ENCODE data around the gene WDCP.

DNA sequence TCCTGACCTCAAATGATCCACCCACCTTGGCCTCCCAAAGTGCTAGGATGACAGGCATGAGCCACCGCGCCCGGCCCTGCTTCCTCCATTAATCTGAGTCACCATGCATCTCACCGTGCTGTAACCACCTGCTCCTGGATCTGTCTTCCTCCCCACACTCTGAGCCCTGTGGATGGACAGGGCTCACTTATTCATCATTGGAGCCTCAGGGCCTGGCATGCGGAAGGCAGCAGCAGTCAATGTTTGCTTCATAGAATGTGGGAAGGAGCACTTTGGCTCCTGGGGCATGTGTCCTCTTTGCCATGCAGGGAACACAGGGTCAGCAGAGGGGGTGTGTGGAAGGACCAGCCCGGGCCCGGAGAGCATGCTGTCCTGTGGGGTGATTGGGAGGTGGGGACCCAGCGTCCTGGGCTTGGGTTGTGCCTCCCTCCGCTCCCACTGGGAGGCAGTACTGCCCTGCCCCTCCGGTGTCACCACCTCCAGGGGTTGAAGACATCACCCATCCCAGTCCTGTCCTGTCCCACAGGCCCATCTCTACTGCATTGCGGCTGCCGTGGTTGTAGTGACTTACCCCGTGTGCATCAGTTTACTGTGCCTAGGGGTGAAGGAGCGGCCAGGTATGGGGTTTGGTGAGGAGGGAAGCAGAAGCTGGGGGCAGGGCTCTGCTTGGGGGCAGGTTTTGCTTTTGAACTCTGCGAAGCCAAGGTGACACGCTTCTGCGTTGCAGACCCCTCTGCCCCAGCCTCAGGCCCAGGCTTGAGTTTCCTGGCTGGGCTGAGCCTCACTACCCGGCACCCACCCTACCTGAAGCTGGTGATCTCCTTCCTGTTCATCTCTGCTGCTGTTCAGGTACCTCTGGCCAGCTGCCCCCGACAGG is 25.8 kb downstream of the WDCP start:
- TF ChIP-seq, protein P1, sequence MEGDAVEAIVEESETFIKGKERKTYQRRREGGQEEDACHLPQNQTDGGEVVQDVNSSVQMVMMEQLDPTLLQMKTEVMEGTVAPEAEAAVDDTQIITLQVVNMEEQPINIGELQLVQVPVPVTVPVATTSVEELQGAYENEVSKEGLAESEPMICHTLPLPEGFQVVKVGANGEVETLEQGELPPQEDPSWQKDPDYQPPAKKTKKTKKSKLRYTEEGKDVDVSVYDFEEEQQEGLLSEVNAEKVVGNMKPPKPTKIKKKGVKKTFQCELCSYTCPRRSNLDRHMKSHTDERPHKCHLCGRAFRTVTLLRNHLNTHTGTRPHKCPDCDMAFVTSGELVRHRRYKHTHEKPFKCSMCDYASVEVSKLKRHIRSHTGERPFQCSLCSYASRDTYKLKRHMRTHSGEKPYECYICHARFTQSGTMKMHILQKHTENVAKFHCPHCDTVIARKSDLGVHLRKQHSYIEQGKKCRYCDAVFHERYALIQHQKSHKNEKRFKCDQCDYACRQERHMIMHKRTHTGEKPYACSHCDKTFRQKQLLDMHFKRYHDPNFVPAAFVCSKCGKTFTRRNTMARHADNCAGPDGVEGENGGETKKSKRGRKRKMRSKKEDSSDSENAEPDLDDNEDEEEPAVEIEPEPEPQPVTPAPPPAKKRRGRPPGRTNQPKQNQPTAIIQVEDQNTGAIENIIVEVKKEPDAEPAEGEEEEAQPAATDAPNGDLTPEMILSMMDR (IDR thresholded peaks at IDR 0.05), result no peak
- no peak for TF ChIP-seq POLR2A (IDR thresholded peaks at IDR 0.05)

All from breast epithelium (tissue), 3 donors.